T-cell (primary cell): ENCODE results near the gene NBPF8. TPM values are rescaled to one million over a fixed set of nuclear protein-coding genes. Genes with fewer than 3 reads are reported as not detected.
"Not testable (repeated sequence)": the region's sequence is repeated elsewhere in the genome, so short reads cannot be mapped to it uniquely, and the experiment has no call there.

Source experiments
- ATAC-seq, 4 experiments: fragments of 200-7000 bp in 3 of 4; fragments of 150-1000 bp in 1 of 4; cut with Tn5 transposase; replicated peaks in 1 of 4; 1 replicate in 3 of 4; 2 replicates in 1 of 4; pipeline ENCODE4 v1.10.0; 2021; ENCODE audit warnings: moderate library complexity in 3 of 4, mild to moderate bottlenecking in 2 of 4, moderate number of reproducible peaks in 1 of 4
- CTCF ChIA-PET, 2 donors: fragments of 300-600 bp; sonication (Branson Sonifier 250); formaldehyde crosslinking; loops; one replicate each; lab custom pipeline; 2022; ENCODE audit warnings: antibody characterized with exemption in 2 of 2; lab: Charles Lee
- POLR2A ChIA-PET, 2 donors: fragments of 300-600 bp; sonication (Branson Sonifier 250); formaldehyde crosslinking; loops; one replicate each; lab custom pipeline; 2022; ENCODE audit warnings: antibody characterized with exemption in 2 of 2; lab: Charles Lee
- DNase-seq, 35 experiments: peaks; one replicate each; pipeline versions ENCODE4 v3.0.0 to v3.0.0-alpha.2; 2013 to 2023
- H3K27ac ChIP-seq: one replicate; pipeline ENCODE4 v1.5.1; 2013; ENCODE audit warnings: low read length
- H3K27me3 ChIP-seq, 2 experiments: replicated peaks in 1 of 2; 1 replicate in 1 of 2; 2 replicates in 1 of 2; pipeline versions ENCODE4 v1.6.1 to v1.7.0; 2013; ENCODE audit warnings: low read length in 1 of 2, mixed read lengths in 1 of 2; ENCODE audit not compliant: control insufficient read depth in 2 of 2, insufficient read depth in 2 of 2; ENCODE audit errors: extremely low read depth in 1 of 2
- H3K36me3 ChIP-seq, 2 donors: 1 replicate in 1 of 2; 2 replicates in 1 of 2; pipeline versions ENCODE4 v1.6.1 to v1.7.0; 2013; ENCODE audit warnings: low read length in 1 of 2; ENCODE audit not compliant: control insufficient read depth in 2 of 2, insufficient read depth in 1 of 2; ENCODE audit errors: extremely low read depth in 1 of 2
- H3K4me1 ChIP-seq, 2 experiments: 1 replicate in 1 of 2; 2 replicates in 1 of 2; pipeline versions ENCODE4 v1.6.1 to v1.7.0; 2013; ENCODE audit warnings: low read length in 2 of 2, mixed read lengths in 1 of 2; ENCODE audit not compliant: insufficient read depth in 2 of 2, control insufficient read depth in 1 of 2; ENCODE audit errors: extremely low read depth in 1 of 2
- H3K4me3 ChIP-seq, 2 donors: 1 replicate in 1 of 2; 2 replicates in 1 of 2; pipeline versions ENCODE4 v1.5.1 to v1.7.0; 2013; ENCODE audit warnings: mild to moderate bottlenecking in 2 of 2, low read length in 1 of 2, moderate library complexity in 1 of 2; ENCODE audit not compliant: control insufficient read depth in 1 of 2; ENCODE audit errors: extremely low read depth in 1 of 2
- H3K9me3 ChIP-seq: 2 replicates; pipeline ENCODE4 v1.7.0; 2013
- H3K27ac Mint-ChIP-seq, 2 donors: one replicate each; pipeline ENCODE4 v1.8.0; 2020 to 2021; ENCODE audit warnings: mild to moderate bottlenecking in 2 of 2, mixed read lengths in 2 of 2
- H3K27me3 Mint-ChIP-seq, 2 donors: one replicate each; pipeline ENCODE4 v1.8.0; 2021 to 2022; ENCODE audit warnings: mixed read lengths in 2 of 2
- H3K36me3 Mint-ChIP-seq: one replicate; pipeline ENCODE4 v1.8.0; 2021; ENCODE audit warnings: mixed read lengths
- H3K4me1 Mint-ChIP-seq, 3 donors: one replicate each; pipeline ENCODE4 v1.8.0; 2020 to 2022; ENCODE audit warnings: mixed read lengths in 3 of 3, mild to moderate bottlenecking in 1 of 3
- H3K4me3 Mint-ChIP-seq, 3 donors: one replicate each; pipeline ENCODE4 v1.8.0; 2020 to 2022; ENCODE audit warnings: mild to moderate bottlenecking in 3 of 3, mixed read lengths in 3 of 3, moderate library complexity in 3 of 3
- H3K9me3 Mint-ChIP-seq, 3 donors: one replicate each; pipeline ENCODE4 v1.8.0; 2020 to 2022; ENCODE audit warnings: mixed read lengths in 3 of 3
- WGBS: methylation state at CpG from one replicate; pipeline ENCODE4 v1.1.5; 2013; ENCODE audit warnings: missing lambda C conversion rate; ENCODE audit not compliant: insufficient coverage; 5-methylcytosine and 5-hydroxymethylcytosine counted together
- total RNA-seq, 35 experiments: library from RNA in 6 of 35; stranded (reverse) in 6 of 35; fragments of 120-200 nt in 1 of 35; gene quantifications; one replicate each; pipeline versions ENCODE4 v1.2.1 to v1.2.4 and lab custom pipeline; 2013 to 2026

Gene NBPF8
- total RNA-seq, 5 donors from 2014 or later (not counting 1 experiment from before 2014, with no cell fraction given), result 18.5 to 62.2 (median 50.7) TPM

GRCh38 chr1:120433831-120434230, 19.0 kb downstream of the NBPF8 start:
- H3K27ac Mint-ChIP-seq, H3K27ac ChIP-seq, H3K9me3 ChIP-seq, H3K4me3 ChIP-seq, H3K4me1 Mint-ChIP-seq, H3K36me3 Mint-ChIP-seq, H3K27me3 ChIP-seq, H3K4me1 ChIP-seq, H3K4me3 Mint-ChIP-seq, H3K9me3 Mint-ChIP-seq, POLR2A ChIA-PET, ATAC-seq, DNase-seq, H3K36me3 ChIP-seq, H3K27me3 Mint-ChIP-seq, CTCF ChIA-PET: not testable (repeated sequence)
- no CpG with 5 or more reads among the region's 18 CpGs for WGBS

- H3K4me3 ChIP-seq, H3K27me3 ChIP-seq, H3K27ac ChIP-seq, ATAC-seq, H3K27me3 Mint-ChIP-seq, POLR2A ChIA-PET, CTCF ChIA-PET, H3K4me3 Mint-ChIP-seq, H3K9me3 Mint-ChIP-seq, H3K36me3 Mint-ChIP-seq, H3K36me3 ChIP-seq, H3K9me3 ChIP-seq, H3K4me1 Mint-ChIP-seq, H3K4me1 ChIP-seq, H3K27ac Mint-ChIP-seq: not testable (repeated sequence)
- peak in 1 of 35 experiments; percentile 0 for DNase-seq
- no CpG with 5 or more reads among the region's 5 CpGs for WGBS
Observed at GRCh38 chr1:120449124-120449523, 34.3 kb downstream of the NBPF8 start.

Other genes with a start within 250 kb of the NBPF8 start
- 10 to 100 TPM; 29.8 to 33.9 (median 31.2) TPM for gene SEC22B, start 238.5 kb upstream of the NBPF8 start, total RNA-seq